Breast epithelium (tissue), 4 donors: ENCODE data around the gene MUC20. TPM values are rescaled to one million over a fixed set of nuclear protein-coding genes. Genes with fewer than 3 reads are reported as not detected.
"Not testable (repeated sequence)": the region's sequence is repeated elsewhere in the genome, so short reads cannot be mapped to it uniquely, and the experiment has no call there.

ENCODE experiments used
- DNase-seq, 2 donors: peaks; one replicate each; pipeline ENCODE4 v3.0.0-alpha.2; 2019; ENCODE audit warnings: low spot score in 2 of 2
- H3K27ac ChIP-seq, 2 donors: fragments of 200-600 bp; sonication (generic) in 1 of 2; one replicate each; pipeline ENCODE4 v1.5.1; 2016 to 2019; ENCODE audit warnings: mild to moderate bottlenecking in 1 of 2
- H3K27me3 ChIP-seq, 2 donors: fragments of 200-600 bp; sonication (generic) in 1 of 2; one replicate each; pipeline versions ENCODE4 v1.5.1 to v1.6.0; 2017 to 2019; ENCODE audit warnings: control low read depth in 1 of 2, mild to moderate bottlenecking in 1 of 2
- H3K36me3 ChIP-seq: fragments of 200-600 bp; one replicate; pipeline ENCODE4 v1.5.1; 2019
- H3K4me1 ChIP-seq, 2 donors: fragments of 200-600 bp; sonication (generic); one replicate each; pipeline ENCODE4 v1.5.1; 2016 to 2019; ENCODE audit warnings: control low read depth in 1 of 2
- H3K4me3 ChIP-seq, 3 donors: fragments of 200-600 bp; sonication (generic); 1 replicate in 2 of 3; 2 replicates in 1 of 3; pipeline ENCODE4 v1.5.1; 2016 to 2019; ENCODE audit warnings: mild to moderate bottlenecking in 3 of 3, moderate library complexity in 2 of 3
- H3K9me3 ChIP-seq, 2 donors: fragments of 200-600 bp; sonication (generic) in 1 of 2; one replicate each; pipeline ENCODE4 v1.5.1; 2016 to 2019; ENCODE audit warnings: control low read depth in 1 of 2
- POLR2A ChIP-seq: fragments of 450-650 bp; IDR thresholded peaks from one replicate; pipeline ENCODE4 v1.6.1; 2016; ENCODE audit warnings: antibody characterized with exemption, mild to moderate bottlenecking, moderate library complexity
- POLR2AphosphoS5 ChIP-seq, 3 donors: sonication (generic); formaldehyde crosslinking; IDR thresholded peaks; one replicate each; pipeline ENCODE4 v1.6.1; 2017; ENCODE audit warnings: antibody characterized with exemption in 3 of 3
- intact Hi-C: fragments of 100-400 bp; cut with DNase I; formaldehyde crosslinking; loops from one replicate; pipeline ENCODE4 v1.15.1; 2023; ENCODE audit warnings: low total_unique reads
- total RNA-seq, 3 donors: library from RNA; depleted of rRNA; stranded (reverse); fragments of >200 nt; gene quantifications; one replicate each; pipeline ENCODE4 v1.1.0, GENCODE V29; 2016
- TF ChIP-seq, protein P1 (sequence below), 3 donors: fragments of 450-650 bp; IDR thresholded peaks; one replicate each; pipeline ENCODE4 v1.5.1; 2016 to 2017; ENCODE audit warnings: antibody characterized with exemption in 3 of 3, mild to moderate bottlenecking in 3 of 3, moderate library complexity in 3 of 3

MUC20 gene
- total RNA-seq, 3 donors from 2014 or later, result 2.7 to 24.3 (median 20.1) TPM

DNA sequence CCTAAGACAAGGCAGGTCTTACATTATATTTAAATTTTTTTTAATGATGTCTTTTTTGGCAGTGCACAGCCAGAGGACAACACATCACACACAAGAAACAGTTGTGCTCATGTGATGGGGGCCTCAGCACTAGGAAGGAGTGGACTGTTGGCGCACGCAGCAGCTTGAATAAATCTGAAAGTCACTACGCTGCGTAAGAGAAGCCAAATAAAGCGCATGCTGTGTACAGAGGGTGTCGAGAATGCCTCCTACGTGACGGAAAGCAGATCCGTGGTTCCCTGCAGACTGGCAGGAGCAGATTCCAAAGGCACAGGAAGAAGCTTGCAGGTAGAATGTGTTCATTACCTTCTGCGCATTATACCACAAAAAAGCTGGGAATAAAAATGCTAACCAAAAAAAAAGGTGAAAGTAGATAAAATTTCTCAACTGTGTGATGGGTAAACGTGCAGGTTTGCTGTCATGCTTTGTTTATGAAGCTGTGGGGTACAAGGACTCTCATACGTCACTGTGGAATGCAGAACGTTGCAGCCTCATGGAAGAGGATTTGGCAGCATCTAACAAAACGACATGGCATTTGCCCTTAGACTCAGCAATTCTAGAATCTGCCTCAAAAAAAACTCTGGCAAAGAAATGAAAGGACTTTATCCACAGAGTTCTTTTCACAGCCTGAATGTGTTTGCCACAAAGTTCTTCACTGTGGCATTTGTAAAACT, 32.2 kb upstream of the MUC20 start:
- intact Hi-C loops, H3K4me3 ChIP-seq, H3K9me3 ChIP-seq, H3K36me3 ChIP-seq, DNase-seq, H3K27ac ChIP-seq, H3K4me1 ChIP-seq, H3K27me3 ChIP-seq: not testable (repeated sequence)

DNA sequence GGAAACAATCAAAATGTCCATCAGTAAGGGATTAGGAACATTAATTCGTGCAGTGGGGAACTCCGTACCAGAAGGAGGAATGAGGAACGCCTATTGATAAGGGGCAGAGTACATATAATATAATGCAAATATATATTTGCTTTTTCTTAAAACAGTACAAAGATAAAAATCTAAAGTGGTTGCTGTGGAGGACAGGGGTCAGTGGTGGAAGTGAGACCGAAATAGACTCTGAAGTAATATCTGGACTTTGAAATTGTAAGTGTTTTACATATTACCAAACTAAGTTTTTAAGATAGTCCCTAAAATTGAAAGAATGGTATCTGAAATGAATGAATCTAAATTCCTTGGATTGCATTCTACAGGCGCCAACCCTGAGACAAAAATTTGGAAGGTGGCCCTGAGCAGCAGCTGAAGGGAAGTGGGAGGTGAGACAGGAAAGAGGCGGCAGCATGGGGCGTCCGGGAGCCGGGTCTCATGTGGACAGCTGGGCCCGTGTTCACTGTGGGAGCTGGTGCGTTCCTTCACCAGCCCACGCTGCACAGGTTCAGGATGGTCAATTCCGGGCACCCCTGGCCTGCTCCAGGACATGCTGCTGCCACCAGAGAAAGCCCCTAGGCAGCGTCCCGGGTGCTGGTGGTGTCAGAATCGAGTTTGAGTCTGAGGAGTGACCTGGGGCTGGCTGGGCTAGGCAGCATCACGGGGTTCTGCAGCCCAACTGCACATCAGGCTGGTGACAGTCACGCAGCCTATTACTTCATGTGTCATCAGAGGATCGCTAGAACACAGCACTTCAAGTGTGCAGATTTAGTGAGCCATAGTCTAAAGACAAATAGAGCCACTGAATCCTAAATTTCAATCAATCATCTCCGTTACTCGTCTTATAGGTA, 31.4 kb upstream of the MUC20 start:
- not testable (repeated sequence) for H3K27ac ChIP-seq, H3K9me3 ChIP-seq, H3K36me3 ChIP-seq, H3K4me1 ChIP-seq, H3K27me3 ChIP-seq, H3K4me3 ChIP-seq, DNase-seq
- intact Hi-C loops, result loop anchor here (5.0 kb wide), 1 partner anchor 138 kb away; no protein-coding TSS in a partner anchor

DNA sequence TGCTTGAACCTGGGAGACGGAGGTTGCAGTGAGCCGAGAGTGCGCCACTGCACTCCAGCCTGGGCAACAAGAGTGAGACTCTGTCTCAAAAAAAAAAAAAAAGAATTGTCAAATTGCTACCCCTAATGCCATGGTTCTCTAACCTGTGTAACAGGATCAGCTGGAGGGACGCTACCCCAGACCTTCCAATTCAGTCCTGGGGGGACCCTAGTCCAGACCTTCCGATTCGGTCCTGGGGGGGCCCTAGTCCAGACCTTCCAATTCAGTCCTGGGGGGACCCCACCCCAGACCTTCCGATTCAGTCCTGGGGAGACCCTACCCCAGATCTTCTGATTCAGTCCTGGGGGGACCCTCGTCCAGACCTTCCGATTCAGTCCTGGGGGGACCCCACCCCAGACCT, 29.8 kb upstream of the MUC20 start:
- H3K27me3 ChIP-seq, result no peaks in the 10 kb centered on the region
- no peaks in the 10 kb centered on the region for H3K4me1 ChIP-seq
- no peaks in the 10 kb centered on the region for H3K9me3 ChIP-seq
- H3K4me3 ChIP-seq, result no peak overlapping the region
- TF ChIP-seq, protein P1, sequence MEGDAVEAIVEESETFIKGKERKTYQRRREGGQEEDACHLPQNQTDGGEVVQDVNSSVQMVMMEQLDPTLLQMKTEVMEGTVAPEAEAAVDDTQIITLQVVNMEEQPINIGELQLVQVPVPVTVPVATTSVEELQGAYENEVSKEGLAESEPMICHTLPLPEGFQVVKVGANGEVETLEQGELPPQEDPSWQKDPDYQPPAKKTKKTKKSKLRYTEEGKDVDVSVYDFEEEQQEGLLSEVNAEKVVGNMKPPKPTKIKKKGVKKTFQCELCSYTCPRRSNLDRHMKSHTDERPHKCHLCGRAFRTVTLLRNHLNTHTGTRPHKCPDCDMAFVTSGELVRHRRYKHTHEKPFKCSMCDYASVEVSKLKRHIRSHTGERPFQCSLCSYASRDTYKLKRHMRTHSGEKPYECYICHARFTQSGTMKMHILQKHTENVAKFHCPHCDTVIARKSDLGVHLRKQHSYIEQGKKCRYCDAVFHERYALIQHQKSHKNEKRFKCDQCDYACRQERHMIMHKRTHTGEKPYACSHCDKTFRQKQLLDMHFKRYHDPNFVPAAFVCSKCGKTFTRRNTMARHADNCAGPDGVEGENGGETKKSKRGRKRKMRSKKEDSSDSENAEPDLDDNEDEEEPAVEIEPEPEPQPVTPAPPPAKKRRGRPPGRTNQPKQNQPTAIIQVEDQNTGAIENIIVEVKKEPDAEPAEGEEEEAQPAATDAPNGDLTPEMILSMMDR (IDR thresholded peaks at IDR 0.05), result no peak
- TF ChIP-seq POLR2A (no peak), POLR2AphosphoS5 (IDR thresholded peaks at IDR 0.05) (no peak)
- peaks cover 5% of the 10 kb centered on the region for H3K36me3 ChIP-seq
- H3K27ac ChIP-seq, result no peak overlapping the region
- DNase-seq, result no peak
- intact Hi-C loops, result loop anchor here (5.0 kb wide), 1 partner anchor 136 kb away; no protein-coding TSS in a partner anchor

DNA sequence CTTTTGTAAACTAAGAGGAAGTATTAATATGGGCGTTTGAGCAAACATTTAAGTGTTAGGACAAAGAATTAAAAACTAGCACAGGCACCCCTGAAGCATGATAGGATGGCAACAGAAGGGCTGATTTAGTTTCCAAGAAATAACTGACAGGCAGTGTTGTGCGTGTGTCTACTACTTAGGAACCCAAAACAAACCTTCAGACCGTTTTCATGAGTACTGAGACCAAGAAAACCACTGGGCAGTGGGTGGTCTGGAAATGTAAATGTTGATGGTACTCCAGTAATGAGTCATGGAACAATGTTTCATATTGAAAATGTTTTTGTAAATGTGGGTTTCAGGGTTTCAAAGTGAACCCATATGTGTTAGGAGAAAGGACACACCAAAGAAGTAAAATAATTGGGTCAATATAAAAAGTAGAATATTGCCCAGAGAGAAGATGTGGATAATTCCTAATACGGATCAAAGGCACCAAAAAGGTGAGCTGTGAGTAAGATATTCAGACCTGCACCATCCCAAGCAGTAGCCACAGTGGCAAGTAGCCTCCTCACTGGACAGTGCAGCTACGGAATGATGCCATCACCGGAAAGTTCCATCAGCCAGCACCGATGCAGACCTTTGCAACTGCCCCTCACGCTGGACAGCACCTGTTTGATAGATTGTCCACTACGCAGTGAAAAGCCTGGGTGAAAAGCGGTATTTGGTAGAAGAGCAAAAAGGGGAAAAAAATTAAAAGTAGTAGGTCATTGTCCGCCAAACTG, 29.0 kb upstream of the MUC20 start:
- DNase-seq, H3K27ac ChIP-seq, H3K27me3 ChIP-seq, H3K4me1 ChIP-seq, H3K36me3 ChIP-seq, H3K4me3 ChIP-seq, H3K9me3 ChIP-seq: not testable (repeated sequence)
- intact Hi-C loops, result loop anchor here (5.0 kb wide), 1 partner anchor 136 kb away; no protein-coding TSS in a partner anchor

DNA sequence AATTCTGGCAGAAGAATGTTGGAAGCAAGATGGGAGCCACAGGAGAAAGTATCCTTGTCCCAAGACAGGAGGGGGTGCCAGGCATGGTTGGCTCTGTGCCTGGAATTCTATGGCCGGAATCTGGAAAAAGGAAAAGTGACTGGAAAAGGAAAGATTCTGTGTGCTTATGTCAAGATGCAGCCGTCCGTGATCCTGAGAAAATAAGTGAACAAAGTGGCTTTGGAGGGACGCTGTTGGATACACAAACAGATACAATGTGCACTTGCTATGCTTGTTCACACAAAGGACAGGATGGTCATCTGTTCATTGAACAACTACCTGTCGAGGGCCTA, 28.5 kb upstream of the MUC20 start:
- DNase-seq, result no peak
- Histone ChIP-seq H3K4me1 (no peaks in the 10 kb centered on the region), H3K27me3 (no peaks in the 10 kb centered on the region), H3K9me3 (no peaks in the 10 kb centered on the region), H3K4me3 (no peak overlapping the region), H3K36me3 (peaks cover 5% of the 10 kb centered on the region), H3K27ac (no peak overlapping the region)
- intact Hi-C loops, result loop anchor here (5.0 kb wide), 1 partner anchor 135 kb away; no protein-coding TSS in a partner anchor
- TF ChIP-seq, protein P1 (IDR thresholded peaks at IDR 0.05), result no peak
- TF ChIP-seq POLR2A (no peak), POLR2AphosphoS5 (IDR thresholded peaks at IDR 0.05) (no peak)

DNA sequence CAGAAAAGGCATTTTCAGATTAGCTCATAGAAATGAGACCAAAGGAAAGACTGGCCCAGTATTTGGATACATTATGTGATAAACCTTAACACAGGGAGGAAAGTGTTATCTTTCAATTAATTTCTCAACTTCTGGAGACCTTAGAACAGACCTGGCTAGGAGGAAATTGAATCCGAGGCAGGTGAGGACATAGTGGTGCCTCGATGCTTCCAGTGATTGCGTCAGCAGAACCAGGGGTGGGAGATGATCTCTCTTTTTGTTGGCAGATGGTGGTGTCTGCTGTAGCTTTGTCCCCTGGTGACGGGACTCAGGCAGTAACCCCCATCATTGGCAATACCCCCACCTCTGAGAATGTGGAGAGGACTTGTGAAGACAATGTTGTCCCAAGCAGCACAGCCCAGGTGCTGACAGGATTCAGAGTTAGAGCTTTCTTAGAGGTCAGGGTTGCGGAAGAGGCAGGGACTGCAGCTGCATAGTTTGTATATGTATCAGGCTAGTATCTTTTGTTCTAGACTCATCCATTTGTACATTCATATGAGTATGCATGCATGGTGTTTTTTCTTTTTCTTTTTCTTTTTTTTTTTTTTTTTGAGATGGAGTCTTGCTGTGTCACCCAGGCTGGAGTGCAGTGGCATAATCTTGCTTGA, 27.9 kb upstream of the MUC20 start:
- H3K36me3 ChIP-seq, result peaks cover 5% of the 10 kb centered on the region
- no peak overlapping the region for H3K4me3 ChIP-seq
- no peaks in the 10 kb centered on the region for H3K27me3 ChIP-seq
- H3K27ac ChIP-seq, result no peak overlapping the region
- no peaks in the 10 kb centered on the region for H3K4me1 ChIP-seq
- H3K9me3 ChIP-seq, result no peaks in the 10 kb centered on the region
- intact Hi-C loops, result loop anchor here (5.0 kb wide), 1 partner anchor 134 kb away; no protein-coding TSS in a partner anchor
- DNase-seq, result no peak
- TF ChIP-seq POLR2AphosphoS5 (IDR thresholded peaks at IDR 0.05) (no peak), POLR2A (no peak)
- TF ChIP-seq, protein P1 (IDR thresholded peaks at IDR 0.05), result no peak
